Heart right ventricle (tissue), 16 donors: Measurements from ENCODE around the gene CUBN. TPM values are rescaled to one million over a fixed set of nuclear protein-coding genes. Genes with fewer than 3 reads are reported as not detected.
A peak's percentile ranks its signal among the peaks of the same experiment; 100 is the strongest.

Experiments used
- ATAC-seq, 8 donors: fragments of 200-7000 bp; cut with Tn5 transposase; one replicate each; pipeline ENCODE4 v1.9.1; 2020; ENCODE audit warnings: mild to moderate bottlenecking in 8 of 8, moderate library complexity in 8 of 8, moderate number of reproducible peaks in 1 of 8
- DNase-seq, 2 donors: peaks; one replicate each; pipeline ENCODE4 v3.0.0-alpha.2; 2020
- H3K27ac ChIP-seq, 10 donors: fragments of 200-600 bp; sonication (generic) in 2 of 10; one replicate each; pipeline versions ENCODE4 v1.5.0 to v1.8.0; 2020 to 2022; ENCODE audit warnings: mild to moderate bottlenecking in 3 of 10
- H3K27me3 ChIP-seq, 7 donors: fragments of 200-600 bp; one replicate each; pipeline ENCODE4 v1.8.0; 2021 to 2022; ENCODE audit warnings: mild to moderate bottlenecking in 2 of 7
- H3K36me3 ChIP-seq, 9 donors: fragments of 200-600 bp; sonication (generic) in 1 of 9; one replicate each; pipeline versions ENCODE4 v1.5.0 to v1.8.0; 2020 to 2022; ENCODE audit warnings: mild to moderate bottlenecking in 2 of 9
- H3K4me1 ChIP-seq, 9 donors: fragments of 200-600 bp; sonication (generic) in 1 of 9; one replicate each; pipeline versions ENCODE4 v1.5.0 to v1.8.0; 2020 to 2022; ENCODE audit warnings: mild to moderate bottlenecking in 4 of 9
- H3K4me3 ChIP-seq, 10 donors: fragments of 200-600 bp; sonication (generic) in 2 of 10; one replicate each; pipeline versions ENCODE4 v1.5.0 to v1.8.0; 2020 to 2022; ENCODE audit warnings: mild to moderate bottlenecking in 7 of 10, moderate library complexity in 2 of 10
- H3K9me3 ChIP-seq, 11 donors: fragments of 200-600 bp in 10 of 11; sonication (generic) in 2 of 11; one replicate each; pipeline versions ENCODE4 v1.5.0 to v1.8.0; 2013 to 2022; ENCODE audit warnings: mild to moderate bottlenecking in 2 of 11, control low read depth in 1 of 11, moderate library complexity in 1 of 11
- CTCF ChIP-seq, 9 donors: fragments of 200-600 bp; sonication (generic) in 2 of 9; IDR thresholded peaks; one replicate each; pipeline versions ENCODE4 v1.5.0 to v1.8.0; 2021 to 2022; ENCODE audit warnings: antibody characterized with exemption in 9 of 9, mild to moderate bottlenecking in 5 of 9, moderate library complexity in 1 of 9
- WGBS, 2 donors: extraction: QIAGEN DNeasy Blood & Tissue Kit; methylation state at CpG; one replicate each; pipeline ENCODE4 v1.1.7; 2013; ENCODE audit warnings: inconsistent platforms in 1 of 2; 5-methylcytosine and 5-hydroxymethylcytosine counted together
- intact Hi-C, 10 donors: fragments of 100-400 bp; cut with DNase I; formaldehyde crosslinking; loops; one replicate each; pipeline versions ENCODE4 v1.11.1 to v1.14.2; 2022
- polyA plus RNA-seq, 2 donors: library from polyadenylated mRNA; stranded (reverse); fragments of 200-250 nt; gene quantifications; one replicate each; pipeline ENCODE4 v1.2.3, GENCODE V29; 2013
- total RNA-seq, 10 donors: library from RNA; stranded (reverse); fragmentation: NEBNext Ultra II Directional in 3 of 10; extraction: Animal tissue kit (Norgen Biotek cat#: 25700) in 3 of 10; gene quantifications; one replicate each; pipeline versions ENCODE4 v1.2.1 to v1.2.4, GENCODE V29; 2021 to 2023
- donor health status: Arrhythmogenic right ventricular cardiomyopathy.
- donor health status: ischemic (EF 13 %, LVEDD 7.1; RV severe dilation, severe dysfunction).
- donor health status: healthy with polysubstance abuse.
- donor health status: DM: no; HTN: yes; CAD: no.
- donor health status: DM: no; HTN: no; CAD: no.
- donor health status: ischemic (EF 25% LVEDD 6.9; RV normal size, moderate dysfunction).
- donor health status: ischemic (EF 25% LVEDD 5.7; RV mildly dilated, moderate dysfunction).
- donor health status: healthy.
- donor health status: DM: yes; HTN: yes; CAD: no.
- donor health status: Ischemic cardiomyopathy.
- donor health status: ischemic (EF 35%, LVEDD 5.7; RV mildly dilated, moderate dysfunction).
- donor health status: nonischemic (EF 11% LVEDD 7.7; RV severe dilation, severe dysfunction).
- donor health status: DM: yes; HTN: yes; CAD: no.
- donor health status: PGD.
- donor health status: ischemic (EF 29% LVEDD 5.4; RV normal size, mild dysfunction).
- donor health status: nonischemic (EF 23%, LVEDD 6.1; RV moderate dilation, normal function).

The CUBN gene
- total and polyA plus RNA-seq, 12 donors, result 0.13 to 1.2 (median 0.42) TPM

- Histone ChIP-seq H3K27ac (peak overlapping the region in 8 of 10 donors; percentile 13 to 75 (median 27)), H3K27me3 (no peaks in the 10 kb centered on the region), H3K4me1 (peaks cover 0 to 30% (median 0%) of the 10 kb centered on the region in 9 donors), H3K36me3 (no peaks in the 10 kb centered on the region), H3K9me3 (peaks cover 0 to 14% (median 0%) of the 10 kb centered on the region in 11 donors), H3K4me3 (no peak overlapping the region)
- no peak for TF ChIP-seq CTCF (IDR thresholded peaks at IDR 0.05)
- ATAC-seq (no peak), DNase-seq (no peak)
- intact Hi-C loops, result no loop called here
Measured at GRCh38 chr10:17101910-17102266, 27.7 kb downstream of the CUBN start.

GRCh38 chr10:17101257-17101909 lies 28.2 kb downstream of the CUBN start:
- ATAC-seq (peak in 2 of 8 donors; percentile 64), DNase-seq (no peak)
- Histone ChIP-seq H3K9me3 (peaks cover 0 to 19% (median 0%) of the 10 kb centered on the region in 11 donors), H3K27me3 (no peaks in the 10 kb centered on the region), H3K27ac (peak overlapping the region in 8 of 10 donors; percentile 13 to 75 (median 27)), H3K4me3 (no peak overlapping the region), H3K4me1 (peaks cover 0 to 30% (median 0%) of the 10 kb centered on the region in 9 donors), H3K36me3 (no peaks in the 10 kb centered on the region)
- WGBS, 2 donors, result 64 to 72% methylated on average over 7 of the region's 7 CpGs
- TF ChIP-seq CTCF (IDR thresholded peaks at IDR 0.05), result no peak
- intact Hi-C loops, result no loop called here

DNA sequence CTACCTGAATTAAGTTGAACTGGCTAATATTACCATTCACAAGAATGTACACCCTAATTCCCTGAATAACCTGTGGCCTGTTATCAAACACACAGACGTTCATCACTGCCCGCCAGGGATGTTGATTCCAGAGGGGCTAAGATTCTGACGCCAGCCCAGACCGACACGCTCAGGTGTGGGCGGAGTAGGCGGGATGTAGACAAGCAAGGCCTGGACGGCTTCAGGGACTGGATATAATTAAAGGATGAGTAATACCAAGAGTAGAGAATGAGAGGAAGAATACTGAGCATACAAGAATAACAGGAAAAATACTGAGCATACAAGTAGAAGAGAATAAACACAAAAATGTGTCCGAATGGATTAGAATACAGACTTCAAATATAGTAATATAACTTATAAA lies 29.0 kb downstream of the CUBN start:
- H3K4me1 ChIP-seq, result peaks cover 0 to 30% (median 0%) of the 10 kb centered on the region in 9 donors
- H3K4me3 ChIP-seq, result no peak overlapping the region
- H3K27ac ChIP-seq, result peak overlapping the region in 6 of 10 donors; percentile 25 to 75 (median 56)
- H3K27me3 ChIP-seq, result no peaks in the 10 kb centered on the region
- peaks cover 0 to 26% (median 0%) of the 10 kb centered on the region in 11 donors for H3K9me3 ChIP-seq
- DNase-seq, result peak in 1 of 2 donors; percentile 25
- ATAC-seq, result peak in 3 of 8 donors; percentile 58 to 65 (median 61)
- 79 to 80% methylated on average over 9 of the region's 9 CpGs for whole genome bisulfite sequencing, 2 donors
- no peaks in the 10 kb centered on the region for H3K36me3 ChIP-seq
- intact Hi-C loops, result no loop called here
- TF ChIP-seq CTCF (IDR thresholded peaks at IDR 0.05), result no peak

- peaks cover 0 to 30% (median 0%) of the 10 kb centered on the region in 9 donors for H3K4me1 ChIP-seq
- 95 to 97% methylated on average over 3 of the region's 3 CpGs for WGBS, 2 donors
- H3K27me3 ChIP-seq, result no peaks in the 10 kb centered on the region
- ATAC-seq, result no peak
- no peak overlapping the region for H3K4me3 ChIP-seq
- intact Hi-C loops, result no loop called here
- H3K27ac ChIP-seq, result peak overlapping the region in 1 of 10 donors; percentile 35
- DNase-seq, result no peak
- peaks cover 0 to 39% (median 8%) of the 10 kb centered on the region in 11 donors for H3K9me3 ChIP-seq
- H3K36me3 ChIP-seq, result no peaks in the 10 kb centered on the region
- no peak for TF ChIP-seq CTCF (IDR thresholded peaks at IDR 0.05)
Measured at GRCh38 chr10:17098012-17098411, 31.6 kb downstream of the CUBN start.
